Keratinocyte (primary cell): Measurements from ENCODE around the gene LRP1B. TPM values are rescaled to one million over a fixed set of nuclear protein-coding genes. Genes with fewer than 3 reads are reported as not detected.

Experiments used
- DNase-seq: peaks from one replicate; pipeline ENCODE4 v3.0.0-alpha.2; 2011; ENCODE audit warnings: low read depth, missing footprints, low spot score
- FAIRE-seq: peaks from 2 replicates; lab custom pipeline; 2011; peaks lifted over from hg19 to GRCh38; lab: Jason Lieb, UNC
- H2AFZ ChIP-seq: 2 replicates; pipeline ENCODE4 v1.6.0; 2012; ENCODE audit warnings: low read length, control low read depth, inconsistent platforms; ENCODE audit not compliant: control insufficient read depth
- H3K27ac ChIP-seq: 2 replicates; pipeline ENCODE4 v1.5.1; 2011; ENCODE audit warnings: low read length; ENCODE audit not compliant: control insufficient read depth, insufficient read depth
- H3K27me3 ChIP-seq: 3 replicates; pipeline ENCODE4 v1.6.0; 2011; ENCODE audit warnings: low read length; ENCODE audit not compliant: control insufficient read depth, insufficient read depth; ENCODE audit errors: extremely low read depth
- H3K36me3 ChIP-seq, 2 experiments: 2 replicates in 1 of 2; 3 replicates in 1 of 2; pipeline ENCODE4 v1.5.1; 2011; ENCODE audit warnings: low read length in 2 of 2, mild to moderate bottlenecking in 1 of 2; ENCODE audit not compliant: control insufficient read depth in 2 of 2, insufficient read depth in 2 of 2; ENCODE audit errors: extremely low read depth in 1 of 2
- H3K4me1 ChIP-seq: 3 replicates; pipeline ENCODE4 v1.5.1; 2011; ENCODE audit warnings: low read length; ENCODE audit not compliant: control insufficient read depth, insufficient read depth; ENCODE audit errors: extremely low read depth
- H3K4me2 ChIP-seq: 3 replicates; pipeline ENCODE4 v1.6.0; 2011; ENCODE audit warnings: low read depth, low read length; ENCODE audit not compliant: control insufficient read depth, insufficient read depth; ENCODE audit errors: extremely low read depth
- H3K4me3 ChIP-seq, 3 experiments: fragments of 200-600 bp in 1 of 3; sonication (generic) in 1 of 3; 2 replicates in 2 of 3; 3 replicates in 1 of 3; pipeline ENCODE4 v1.5.1; 2011 to 2016; ENCODE audit warnings: low read length in 3 of 3, mild to moderate bottlenecking in 3 of 3, control low read depth in 2 of 3, inconsistent platforms in 1 of 3, low read depth in 1 of 3, mixed read lengths in 1 of 3, mixed run types in 1 of 3, moderate library complexity in 1 of 3; ENCODE audit not compliant: control insufficient read depth in 2 of 3, insufficient read depth in 2 of 3; ENCODE audit errors: extremely low read depth in 1 of 3
- H3K79me2 ChIP-seq: 2 replicates; pipeline ENCODE4 v1.6.0; 2012; ENCODE audit warnings: low read length; ENCODE audit not compliant: control insufficient read depth, insufficient read depth
- H3K9ac ChIP-seq: 3 replicates; pipeline ENCODE4 v1.6.0; 2011; ENCODE audit warnings: low read length; ENCODE audit not compliant: control insufficient read depth, insufficient read depth; ENCODE audit errors: extremely low read depth
- H3K9me1 ChIP-seq: 3 replicates; pipeline ENCODE4 v1.6.0; 2011; ENCODE audit warnings: low read length; ENCODE audit not compliant: control insufficient read depth, insufficient read depth; ENCODE audit errors: extremely low read depth
- H3K9me3 ChIP-seq: 2 replicates; pipeline ENCODE4 v1.5.1; 2012; ENCODE audit warnings: low read depth, low read length; ENCODE audit not compliant: control insufficient read depth
- H4K20me1 ChIP-seq: 3 replicates; pipeline ENCODE4 v1.6.0; 2011; ENCODE audit warnings: low read length; ENCODE audit not compliant: control insufficient read depth, insufficient read depth; ENCODE audit errors: extremely low read depth
- CTCF ChIP-seq, 3 experiments: IDR thresholded peaks in 1 of 3; conservative IDR thresholded peaks in 1 of 3; optimal IDR thresholded peaks in 1 of 3; 2 replicates in 2 of 3; 3 replicates in 1 of 3; pipeline versions ENCODE3 to v1.5.1; 2011; ENCODE audit warnings: low read length in 3 of 3, mild to moderate bottlenecking in 3 of 3, moderate library complexity in 2 of 3, control low read depth in 1 of 3, inconsistent platforms in 1 of 3; ENCODE audit not compliant: insufficient read depth in 2 of 3; ENCODE audit errors: extremely low read depth in 1 of 3
- EZH2 ChIP-seq: IDR thresholded peaks from one replicate; pipeline ENCODE4 v1.6.1; 2012; ENCODE audit warnings: inconsistent platforms, mild to moderate bottlenecking, low read length, moderate library complexity
- dilution Hi-C: fragments of 300-500 bp; cut with MboI; formaldehyde crosslinking; loops from one replicate; pipeline ENCODE4 v1.7.0; 2020; ENCODE audit warnings: low sequenced_read_pairs; ENCODE audit not compliant: extremely low pct_ligation_motif_present
- polyA plus RNA-seq, 5 experiments: library from polyadenylated mRNA; depleted of rRNA in 3 of 5; stranded (reverse) in 3 of 5; stranded (forward) in 1 of 5; unstranded in 1 of 5; fragments of >200 nt; gene quantifications; 1 replicate in 1 of 5; 2 replicates in 3 of 5; 3 replicates in 1 of 5; pipeline versions ENCODE4 v1.2.1 to v1.2.3, GENCODE V29; 2011 to 2012; ENCODE audit warnings: missing spikeins in 2 of 5, low read depth in 1 of 5, low replicate concordance in 1 of 5

LRP1B gene
- polyA plus RNA-seq, 1 donor (not counting 4 experiments of a cell fraction or from before 2014, with no cell fraction given) = not detected

- no peak for FAIRE-seq
Observed at GRCh38 chr2:141048951-141049350, 1081.9 kb downstream of the LRP1B start.

GRCh38 chr2:141041281-141041680, 1089.5 kb downstream of the LRP1B start:
- Histone ChIP-seq H3K27me3 (no peaks in the 10 kb centered on the region), H3K9me3 (no peaks in the 10 kb centered on the region), H3K4me1 (no peaks in the 10 kb centered on the region), H3K4me3 (no peak overlapping the region), H3K79me2 (no peaks in the 10 kb centered on the region), H3K27ac (no peak overlapping the region), H3K4me2 (no peak overlapping the region), H3K36me3 (no peaks in the 10 kb centered on the region), H3K9me1 (no peaks in the 10 kb centered on the region), H3K9ac (no peak overlapping the region), H4K20me1 (no peaks in the 10 kb centered on the region), H2AFZ (no peak overlapping the region)
- DNase-seq = no peak
- no peak for FAIRE-seq
- dilution Hi-C loops = no loop called here
- no peak for TF ChIP-seq CTCF (optimal IDR thresholded peaks at IDR 0.05 in 1 of 3, IDR thresholded peaks at IDR 0.05 in 1 of 3, conservative IDR thresholded peaks at IDR 0.05 in 1 of 3; ENCODE audit: extremely low read depth in 1 of 3, insufficient read depth in 2 of 3, low read length in 3 of 3)
- no peak for TF ChIP-seq EZH2

More at GRCh38 chr2:141048951-141049350, 1081.9 kb downstream of the LRP1B start:
- no peak overlapping the region for H3K4me2 ChIP-seq
- TF ChIP-seq EZH2 (no peak), CTCF (optimal IDR thresholded peaks at IDR 0.05 in 1 of 3, IDR thresholded peaks at IDR 0.05 in 1 of 3, conservative IDR thresholded peaks at IDR 0.05 in 1 of 3; ENCODE audit: extremely low read depth in 1 of 3, insufficient read depth in 2 of 3, low read length in 3 of 3) (no peak)
- H3K4me1 ChIP-seq = no peaks in the 10 kb centered on the region
- dilution Hi-C loops = no loop called here
- H3K9me1 ChIP-seq = no peaks in the 10 kb centered on the region
- no peak overlapping the region for H3K27ac ChIP-seq
- no peaks in the 10 kb centered on the region for H3K79me2 ChIP-seq
- no peaks in the 10 kb centered on the region for H3K9me3 ChIP-seq
- H3K36me3 ChIP-seq = no peaks in the 10 kb centered on the region
- H3K27me3 ChIP-seq = no peaks in the 10 kb centered on the region
- no peak overlapping the region for H2AFZ ChIP-seq
- H3K4me3 ChIP-seq = no peak overlapping the region
- no peak overlapping the region for H3K9ac ChIP-seq
- no peaks in the 10 kb centered on the region for H4K20me1 ChIP-seq
- no peak for DNase-seq
